Measurements from ENCODE around the gene DOCK9.

The DOCK9 gene

GRCh38 chr13:98784666-98785065 lies 193.2 kb downstream of the DOCK9 start:
- DNase-seq, result no peak

DNA sequence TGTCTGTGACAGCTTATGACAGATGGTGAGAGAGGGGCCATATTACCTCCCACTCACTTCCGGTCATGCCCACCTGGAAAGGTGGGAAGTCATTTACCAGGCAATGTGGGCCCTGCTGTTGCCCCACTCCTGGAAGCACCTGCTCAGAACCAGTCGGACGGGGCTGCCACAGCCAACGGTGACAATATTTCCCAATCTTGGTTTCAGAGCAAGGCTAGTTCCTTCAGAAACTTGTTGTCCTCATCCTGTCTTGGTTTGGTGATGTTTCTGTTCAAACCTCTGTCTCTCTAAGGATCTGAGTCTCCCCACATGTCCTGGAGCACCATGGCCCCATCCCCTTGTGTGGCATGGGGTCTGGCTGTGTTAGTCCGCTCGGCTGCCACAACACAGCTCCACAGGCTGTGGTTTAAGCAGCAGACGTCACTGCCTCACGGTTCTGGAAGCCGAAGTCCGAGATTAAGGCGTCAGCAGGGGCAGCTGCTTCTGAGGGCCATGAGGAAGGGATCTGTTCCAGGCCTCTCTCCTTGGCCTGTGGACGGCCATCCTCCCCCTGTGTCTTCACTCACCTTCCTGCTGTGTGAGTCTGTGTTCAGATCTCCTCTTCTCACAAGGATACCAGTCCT lies 193.9 kb downstream of the DOCK9 start:
- DNase-seq, result no peak

GRCh38 chr13:98782654-98783053 lies 195.2 kb downstream of the DOCK9 start:
- DNase-seq, result no peak

- DNase-seq, result no peak
Measured at GRCh38 chr13:98781905-98782304, 196.0 kb downstream of the DOCK9 start.

- no peak for DNase-seq
Measured at GRCh38 chr13:98781470-98781869, 196.4 kb downstream of the DOCK9 start.

GRCh38 chr13:98781045-98781444 lies 196.8 kb downstream of the DOCK9 start:
- no peak for DNase-seq

GRCh38 chr13:98780451-98780850 lies 197.4 kb downstream of the DOCK9 start:
- DNase-seq, result no peak

GRCh38 chr13:98779695-98780094 lies 198.2 kb downstream of the DOCK9 start:
- DNase-seq, result no peak

- no peak for DNase-seq
Measured at GRCh38 chr13:98778749-98779148, 199.1 kb downstream of the DOCK9 start.

DNA sequence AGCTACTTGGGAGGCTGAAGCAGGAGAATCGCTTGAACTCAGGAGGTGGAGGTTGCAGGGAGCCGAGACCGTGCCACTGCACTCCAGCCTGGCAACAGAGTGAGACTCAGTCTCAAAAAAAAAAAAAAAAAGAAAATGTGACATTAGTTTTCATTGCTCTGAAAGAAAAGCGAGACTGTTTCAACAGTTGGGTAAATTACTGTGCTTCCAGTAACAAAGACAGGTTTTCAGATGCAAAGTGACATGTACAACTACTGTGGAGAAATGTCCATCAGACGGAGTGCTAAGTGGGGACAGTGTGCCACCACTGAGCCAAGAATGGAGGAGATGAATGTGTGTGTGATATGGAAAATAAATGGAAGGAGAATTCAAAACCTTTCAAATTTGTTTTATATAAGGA lies 201.2 kb downstream of the DOCK9 start:
- DNase-seq, result no peak

DNA sequence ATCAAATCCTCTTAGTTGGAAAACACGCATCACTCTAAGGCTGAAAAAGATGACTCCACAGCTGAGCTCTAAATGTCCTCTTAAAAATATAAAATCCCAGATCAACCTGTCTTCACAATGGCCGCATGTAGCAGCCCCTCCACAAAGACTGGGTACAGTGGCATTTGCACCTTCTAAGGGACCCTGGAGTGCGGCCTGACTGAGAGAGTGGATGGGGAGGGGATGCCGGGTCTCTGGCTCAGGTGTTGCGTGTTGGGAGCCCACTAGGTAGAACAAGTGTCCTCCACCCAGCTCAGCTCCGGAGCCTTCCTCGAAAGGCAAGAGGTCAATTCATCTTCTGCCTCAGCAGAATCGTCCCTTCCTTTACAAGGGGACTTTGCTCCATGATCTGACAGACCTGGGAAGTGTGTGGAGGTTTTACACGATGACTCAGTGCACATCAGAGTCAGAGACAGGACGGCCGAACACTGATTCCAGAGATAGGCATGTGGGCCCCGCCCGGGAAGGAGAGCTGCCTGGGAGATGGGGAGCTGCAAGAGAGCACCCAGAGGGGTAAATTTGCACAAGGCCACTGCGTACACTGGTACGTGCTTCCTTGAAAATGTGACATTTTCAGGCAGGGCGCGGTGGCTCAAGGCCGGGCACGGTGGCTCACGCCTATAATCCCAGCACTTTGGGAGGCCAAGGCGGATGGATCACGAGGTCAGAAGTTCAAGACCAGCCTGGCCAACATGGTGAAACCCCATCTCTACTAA lies 201.8 kb downstream of the DOCK9 start:
- DNase-seq, result no peak

DNA sequence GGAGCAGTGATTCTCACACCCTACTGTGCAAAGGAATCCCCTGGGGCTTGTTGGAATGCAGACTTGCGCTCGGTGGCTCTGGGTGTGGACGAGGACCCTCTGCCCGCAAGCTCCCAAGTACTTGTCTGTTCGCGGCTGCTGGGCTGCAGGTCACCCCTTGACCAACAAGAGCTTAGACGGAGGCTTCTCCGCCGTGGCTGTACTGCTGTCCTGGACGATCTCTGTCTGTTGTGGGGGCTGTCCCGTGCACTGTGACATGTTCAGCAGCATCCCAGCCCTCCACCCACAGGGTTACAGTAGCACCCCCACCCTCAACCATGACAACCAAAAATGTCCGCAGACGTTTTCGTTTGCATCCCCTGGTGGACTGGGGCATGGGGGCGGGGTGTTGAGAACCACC lies 202.5 kb downstream of the DOCK9 start:
- no peak for DNase-seq

- DNase-seq, result no peak
Measured at GRCh38 chr13:98774776-98775175, 203.1 kb downstream of the DOCK9 start.

DNA sequence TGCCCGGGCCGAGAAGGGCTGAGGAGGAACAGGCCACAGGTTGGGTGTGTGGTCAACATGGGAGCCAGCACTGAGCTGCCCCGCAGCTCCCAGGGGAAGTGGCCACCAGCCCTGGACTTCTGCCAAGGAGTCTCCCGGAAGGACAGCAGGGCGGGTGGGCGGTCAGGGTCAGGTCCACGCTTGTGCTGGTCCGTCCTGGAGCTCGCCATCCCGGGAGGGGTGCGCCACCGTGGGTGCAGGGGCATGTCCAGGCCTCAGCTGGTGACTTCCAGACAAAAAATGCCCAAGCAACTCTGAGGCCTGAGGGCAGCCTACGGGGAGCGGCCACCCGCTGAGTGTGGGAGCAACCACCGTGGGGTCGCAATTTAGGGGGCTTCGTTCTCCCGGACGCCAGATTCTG lies 203.9 kb downstream of the DOCK9 start:
- no peak for DNase-seq

GRCh38 chr13:98772794-98773452 lies 204.9 kb downstream of the DOCK9 start:
- no peak for DNase-seq

GRCh38 chr13:98771838-98772611 lies 205.8 kb downstream of the DOCK9 start:
- DNase-seq, result peak; percentile 70

DNA sequence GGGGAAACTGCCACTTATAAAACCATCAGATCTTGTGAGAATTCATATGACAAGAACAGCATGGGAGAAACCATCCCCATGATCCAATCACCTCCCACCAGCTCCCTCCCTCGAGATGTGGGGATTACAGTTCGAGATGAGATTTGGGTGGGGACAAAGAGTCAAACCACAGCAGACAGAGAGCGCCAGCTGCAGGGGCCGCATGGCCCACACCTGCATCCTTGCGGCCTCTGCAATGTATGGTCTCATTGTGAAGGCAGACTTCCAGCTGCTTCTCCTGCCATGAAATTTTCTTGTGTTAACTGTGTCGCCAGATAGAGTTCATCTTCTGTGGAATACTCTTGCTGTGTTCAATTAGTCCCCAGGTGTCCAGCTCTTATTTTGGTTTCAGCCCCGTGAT lies 208.1 kb downstream of the DOCK9 start:
- DNase-seq, result no peak

DNA sequence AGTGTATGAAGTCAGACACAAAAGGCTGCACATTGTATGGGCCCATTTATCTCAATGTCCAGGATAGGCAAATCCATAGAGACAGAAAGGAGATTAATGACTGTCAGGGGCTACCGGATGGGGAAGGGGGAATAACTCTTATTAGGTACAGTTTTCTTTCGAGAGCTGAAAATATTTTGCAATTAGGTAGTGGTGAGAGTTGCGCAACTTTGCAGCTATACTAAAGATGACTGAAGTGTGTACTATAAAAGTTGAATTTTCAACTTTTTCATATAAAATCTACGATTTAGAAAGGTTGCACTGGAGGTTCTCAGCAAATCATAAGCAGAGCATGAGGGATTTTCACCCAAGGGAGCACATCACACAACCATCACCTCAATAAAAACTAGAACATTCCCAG lies 209.3 kb downstream of the DOCK9 start:
- no peak for DNase-seq

GRCh38 chr13:98766697-98767096 lies 211.2 kb downstream of the DOCK9 start:
- DNase-seq, result no peak

DNA sequence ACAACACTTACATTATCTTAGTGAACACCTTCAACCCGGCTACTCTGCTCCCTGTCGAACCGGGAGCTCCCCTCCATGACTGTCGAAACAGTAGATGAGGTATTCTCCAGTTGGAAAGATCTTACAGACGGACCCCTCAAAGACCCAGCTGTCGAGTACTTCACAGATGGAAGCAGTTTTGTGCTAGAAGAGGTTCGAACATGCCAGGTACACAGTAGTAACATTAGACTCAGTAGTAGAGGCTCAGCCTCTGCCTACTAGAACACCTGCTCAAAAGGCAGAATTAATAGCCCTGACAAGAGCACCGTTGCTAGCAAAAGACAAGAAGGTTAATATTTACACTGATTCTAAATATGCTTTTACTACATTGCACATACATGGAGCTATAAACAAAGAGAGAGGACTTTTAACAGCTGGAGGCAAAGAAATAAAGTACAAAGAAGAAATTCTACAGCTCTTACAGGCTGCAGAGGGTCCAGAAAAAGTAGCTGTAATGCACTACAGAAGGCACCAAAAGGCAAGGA lies 211.8 kb downstream of the DOCK9 start:
- peak; percentile 9 for DNase-seq

DNA sequence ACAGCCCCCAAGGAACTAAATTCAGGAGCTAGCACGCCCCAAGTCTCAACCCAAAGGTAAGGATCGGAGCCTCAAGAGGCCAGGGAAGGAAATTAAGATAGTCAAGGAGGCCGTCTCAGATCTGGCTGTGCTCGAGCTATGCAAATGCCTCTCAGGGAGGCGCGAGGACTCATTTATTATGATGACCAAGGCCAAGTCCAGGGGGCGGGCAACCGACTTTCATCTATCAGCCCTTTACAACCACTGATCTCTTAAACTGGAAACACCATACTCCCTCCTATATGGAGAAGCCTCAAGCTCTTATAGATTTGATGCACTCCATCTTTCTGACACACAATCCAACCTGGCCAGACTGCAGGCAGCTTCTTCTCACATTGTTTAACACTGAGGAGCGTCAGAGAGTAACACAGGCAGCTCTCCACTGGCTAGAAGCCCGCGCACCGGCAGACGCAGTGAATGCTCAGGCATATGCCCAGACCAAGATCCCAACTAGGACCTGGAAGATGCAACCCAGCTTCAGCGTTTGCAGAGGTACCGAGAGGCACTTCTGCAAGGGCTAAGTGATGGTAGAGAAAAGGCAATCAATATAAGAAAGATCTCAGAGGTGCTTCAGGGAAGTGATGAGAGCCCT lies 215.8 kb downstream of the DOCK9 start:
- DNase-seq, result no peak

GRCh38 chr13:98761126-98761985 lies 216.5 kb downstream of the DOCK9 start:
- no peak for DNase-seq

All from NCI-H345 (cell line).